Right lung (tissue), 5 donors: ENCODE measurements around the gene ZNF417. TPM values are rescaled to one million over a fixed set of nuclear protein-coding genes. Genes with fewer than 3 reads are reported as not detected.
"Not testable (repeated sequence)": the region's sequence is repeated elsewhere in the genome, so short reads cannot be mapped to it uniquely, and the experiment has no call there.

Experiments used
- DNase-seq, 2 donors: peaks; one replicate each; pipeline ENCODE4 v3.0.0-alpha.2; 2013
- polyA plus RNA-seq, 5 donors: library from polyadenylated mRNA; unstranded; fragments of 120-200 nt; gene quantifications; one replicate each; pipeline versions ENCODE4 v1.2.1 to v1.2.3, GENCODE V29; 2013; ENCODE audit warnings: inconsistent platforms in 1 of 5, low replicate concordance in 1 of 5; ENCODE audit not compliant: insufficient read length in 5 of 5, insufficient read depth in 1 of 5

Gene ZNF417
- polyA plus RNA-seq, 5 donors, result 19.6 to 41.3 (median 38.4) TPM

DNA sequence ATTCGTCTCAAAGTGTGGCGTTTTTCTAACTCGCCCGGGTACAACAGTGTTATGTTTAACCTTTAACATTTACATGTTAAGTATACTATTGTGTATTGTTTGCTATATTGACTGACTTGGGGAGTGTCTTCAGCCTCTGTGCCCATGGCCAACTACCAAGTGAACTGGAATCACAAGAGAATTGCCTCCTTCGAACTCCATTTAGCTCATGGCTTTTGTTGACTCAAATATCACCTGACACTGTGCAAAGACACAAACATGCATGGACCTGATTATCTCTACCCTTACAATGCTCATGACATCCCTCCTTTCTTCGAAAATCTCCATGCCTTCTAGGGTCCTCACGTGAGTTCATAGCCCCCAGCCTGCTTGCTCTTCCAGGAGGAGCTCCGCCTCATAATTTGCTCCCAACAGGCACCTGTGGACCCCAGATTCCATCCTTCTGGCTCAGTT lies 28.3 kb downstream of the ZNF417 start:
- no peak for DNase-seq

DNA sequence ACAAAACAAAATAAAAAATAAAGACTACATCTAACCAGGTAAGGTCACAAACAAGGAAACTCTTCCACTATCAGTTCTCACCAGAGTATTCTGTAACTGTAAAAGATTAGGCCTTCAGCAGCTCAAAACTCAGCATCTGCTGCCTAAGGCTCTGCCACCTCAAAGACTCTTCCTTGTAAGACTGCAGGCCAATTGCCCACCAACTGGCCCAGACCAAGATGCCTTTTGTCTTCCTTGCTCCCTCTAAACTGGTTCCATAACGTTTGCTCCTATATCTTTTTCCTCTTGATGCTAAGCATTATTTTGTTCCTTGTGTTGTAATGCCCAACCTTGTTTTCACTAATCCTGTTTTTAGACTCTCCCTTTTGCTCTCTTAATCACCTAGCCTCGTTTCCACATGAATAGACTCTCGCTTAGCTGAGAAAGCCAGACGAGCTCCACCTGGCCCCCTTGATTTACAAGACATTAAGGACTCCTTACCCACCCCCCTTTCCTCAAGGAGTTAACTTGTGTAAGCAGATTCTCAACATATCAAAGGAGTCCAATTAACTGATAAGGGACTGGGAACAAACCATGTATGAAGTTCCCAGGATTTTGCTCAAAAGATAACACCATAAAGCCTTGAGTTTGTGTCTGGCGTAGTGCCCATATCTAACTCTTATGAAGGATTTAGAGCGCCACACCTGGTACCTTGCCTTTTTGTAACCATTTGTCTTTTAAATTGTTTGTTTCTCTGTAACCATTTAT lies 29.0 kb downstream of the ZNF417 start:
- peak in 1 of 2 donors; percentile 17 for DNase-seq

GRCh38 chr19:57886046-57886445 lies 30.3 kb downstream of the ZNF417 start:
- DNase-seq, result no peak

DNA sequence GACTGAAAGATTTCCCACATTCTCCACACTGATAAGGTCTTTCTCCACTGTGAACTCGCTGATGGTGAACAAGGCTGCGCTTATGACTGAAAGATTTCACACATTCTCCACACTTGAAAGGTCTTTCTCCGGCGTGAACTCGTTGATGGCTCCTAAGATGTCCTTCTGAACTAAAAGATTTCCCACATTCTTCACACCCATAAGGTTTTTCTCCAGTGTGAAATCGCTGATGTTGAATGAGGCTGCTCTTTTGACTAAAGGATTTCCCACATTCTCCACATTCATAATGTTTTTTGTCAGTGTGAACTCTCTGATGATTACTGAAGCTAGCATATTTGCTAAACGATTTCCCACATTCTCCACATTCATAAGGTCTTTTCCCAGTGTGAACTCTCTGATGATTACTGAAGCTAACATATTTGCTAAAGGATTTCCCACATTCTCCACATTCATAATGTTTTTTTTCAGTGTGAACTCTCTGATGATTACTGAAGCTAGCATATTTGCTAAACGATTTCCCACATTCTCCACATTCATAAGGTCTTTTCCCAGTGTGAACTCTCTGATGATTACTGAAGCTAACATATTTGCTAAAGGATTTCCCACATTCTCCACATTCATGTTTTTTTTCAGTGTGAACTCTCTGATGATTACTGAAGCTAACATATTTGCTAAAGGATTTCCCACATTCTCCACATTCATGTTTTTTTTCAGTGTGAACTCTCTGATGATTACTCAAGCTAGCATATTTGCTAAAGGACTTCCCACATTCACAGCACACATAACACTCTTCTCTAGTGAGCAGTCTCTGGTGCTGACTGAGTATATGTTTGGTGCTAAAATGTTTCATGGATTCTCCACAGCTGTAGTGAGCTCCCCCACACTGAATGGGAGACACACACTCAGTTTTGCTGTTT lies 42.3 kb downstream of the ZNF417 start:
- not testable (repeated sequence) for DNase-seq

DNA sequence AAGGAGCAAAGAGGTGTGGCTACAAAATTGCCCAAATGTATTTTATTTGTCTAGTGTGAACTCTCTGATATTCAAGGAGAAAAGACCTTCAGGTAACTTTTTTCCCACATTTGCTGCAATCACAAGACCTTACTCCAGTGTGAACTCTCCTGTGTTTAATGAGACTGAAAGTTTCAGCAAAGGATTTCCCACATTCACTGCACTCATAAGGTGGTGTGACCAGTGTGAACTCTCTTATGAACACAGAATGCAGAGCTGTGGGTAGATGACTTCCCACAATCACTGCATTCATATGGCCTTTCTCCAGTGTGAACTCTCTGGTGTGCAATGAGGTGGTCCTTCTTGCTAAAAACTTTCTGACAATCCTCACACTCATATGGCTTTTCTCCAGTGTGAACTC lies 43.9 kb downstream of the ZNF417 start:
- no peak for DNase-seq

- DNase-seq, result no peak
Observed at GRCh38 chr19:57870225-57870624, 46.2 kb downstream of the ZNF417 start.

DNA sequence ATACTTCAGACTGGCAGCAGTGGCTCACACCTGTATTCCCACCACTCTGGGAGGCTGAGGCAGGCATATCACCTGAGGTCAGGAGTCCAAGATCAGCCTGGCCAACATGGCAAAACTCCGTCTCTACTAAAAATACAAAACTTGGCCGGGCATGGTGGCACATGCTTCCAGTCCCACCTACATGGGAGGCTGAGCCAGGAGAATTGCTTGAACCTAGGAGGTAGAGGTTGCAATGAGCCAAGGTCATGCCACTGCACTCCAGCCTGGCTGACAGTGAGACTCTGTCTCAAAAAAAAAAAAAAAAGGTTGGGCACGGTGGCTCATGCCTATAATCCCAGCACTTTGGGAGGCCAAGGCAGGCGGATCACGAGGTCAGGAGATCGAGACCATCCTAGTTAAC lies 46.7 kb downstream of the ZNF417 start:
- not testable (repeated sequence) for DNase-seq

DNA sequence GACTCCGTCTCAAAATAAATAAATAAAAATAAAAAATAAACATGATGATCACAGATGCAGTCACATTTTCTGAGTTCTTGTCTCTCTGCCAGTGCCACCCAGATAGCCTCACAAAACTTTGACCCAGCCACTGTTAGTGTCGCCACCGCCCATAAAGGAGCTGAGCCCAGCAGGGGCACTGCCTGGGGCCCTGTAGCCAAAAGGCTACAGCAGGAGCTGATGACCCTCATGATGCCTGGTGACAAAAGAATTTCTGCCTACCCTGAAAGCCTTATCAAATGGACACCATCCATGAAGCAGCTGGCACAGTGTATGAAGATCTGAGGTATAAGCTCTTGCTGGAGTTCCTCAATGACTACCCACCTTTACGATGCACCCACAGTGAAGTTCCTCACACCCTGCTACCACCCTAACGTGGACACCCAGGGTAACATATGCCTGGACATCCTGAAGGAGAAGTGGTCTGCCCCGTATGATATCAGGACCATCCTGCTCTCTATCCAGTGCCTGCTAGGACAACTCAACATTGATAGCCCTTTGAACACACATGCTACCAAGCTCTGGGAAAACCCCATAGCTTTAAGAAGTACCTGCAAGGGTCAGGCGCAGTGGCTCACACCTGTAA lies 48.4 kb downstream of the ZNF417 start:
- DNase-seq, result no peak

Other genes starting within 250 kb of the ZNF417 start
- under 1 TPM; 0.13 to 0.18 (median 0.15) TPM for gene ZSCAN4, start 247.7 kb downstream of the ZNF417 start, polyA plus RNA-seq
- gene ZNF551, start 234.6 kb downstream of the ZNF417 start, polyA plus RNA-seq, result 10 to 100 TPM; 12.9 to 22.0 (median 18.7) TPM
- 10 to 100 TPM; 27.8 to 50.7 (median 41.1) TPM for gene ZNF154, start 207.4 kb downstream of the ZNF417 start, polyA plus RNA-seq
- gene ZNF671, start 189.0 kb downstream of the ZNF417 start, polyA plus RNA-seq, result 10 to 100 TPM; 17.5 to 25.8 (median 25.1) TPM
- 10 to 100 TPM; 25.0 to 44.2 (median 40.5) TPM for gene ZNF776, start 169.8 kb downstream of the ZNF417 start, polyA plus RNA-seq
- 10 to 100 TPM; 21.5 to 33.9 (median 29.1) TPM for gene ZNF586, start 146.9 kb downstream of the ZNF417 start, polyA plus RNA-seq
- gene ZNF552, start 101.7 kb downstream of the ZNF417 start, polyA plus RNA-seq, result 10 to 100 TPM; 12.4 to 18.1 (median 16.4) TPM
- gene ZNF587B, start 86.3 kb downstream of the ZNF417 start, polyA plus RNA-seq, result 10 to 100 TPM in 4 of 5 donors, 1 to 10 TPM in 1; 9.5 to 17.0 (median 13.7) TPM
- gene ZNF587, start 66.7 kb downstream of the ZNF417 start, polyA plus RNA-seq, result 10 to 100 TPM; 23.3 to 39.1 (median 34.8) TPM
- gene ZNF814, start 27.6 kb downstream of the ZNF417 start, polyA plus RNA-seq, result 10 to 100 TPM; 47.1 to 62.9 (median 61.2) TPM
- 10 to 100 TPM; 17.5 to 38.2 (median 33.5) TPM for gene ZNF418, start 18.8 kb upstream of the ZNF417 start, polyA plus RNA-seq
- gene ZNF256, start 31.1 kb upstream of the ZNF417 start, polyA plus RNA-seq, result 10 to 100 TPM in 3 of 5 donors, 1 to 10 TPM in 2; 7.1 to 11.7 (median 10.7) TPM
- gene C19orf18, start 57.9 kb upstream of the ZNF417 start, polyA plus RNA-seq, result 1 to 10 TPM; 2.5 to 4.8 (median 3.9) TPM
- 10 to 100 TPM; 25.8 to 33.2 (median 30.0) TPM for gene ZNF606, start 86.2 kb upstream of the ZNF417 start, polyA plus RNA-seq
- 1 to 10 TPM; 1.1 to 2.7 (median 2.3) TPM for gene ZSCAN1, start 117.4 kb upstream of the ZNF417 start, polyA plus RNA-seq
- 10 to 100 TPM; 18.3 to 35.3 (median 29.7) TPM for gene ZNF135, start 142.7 kb upstream of the ZNF417 start, polyA plus RNA-seq
- 10 to 100 TPM; 70.8 to 94.7 (median 88.9) TPM for gene ZSCAN18, start 181.6 kb upstream of the ZNF417 start, polyA plus RNA-seq
- gene ZNF329, start 234.2 kb upstream of the ZNF417 start, polyA plus RNA-seq, result 10 to 100 TPM; 16.5 to 22.7 (median 19.8) TPM